ENCODE results near the gene HCN1. TPM values are rescaled to one million over a fixed set of nuclear protein-coding genes. Genes with fewer than 3 reads are reported as not detected.

HCN1 gene
- total and polyA plus RNA-seq, 7 donors, result under 0.01 to 0.71 (median 0.15) TPM; not detected in 1

DNA sequence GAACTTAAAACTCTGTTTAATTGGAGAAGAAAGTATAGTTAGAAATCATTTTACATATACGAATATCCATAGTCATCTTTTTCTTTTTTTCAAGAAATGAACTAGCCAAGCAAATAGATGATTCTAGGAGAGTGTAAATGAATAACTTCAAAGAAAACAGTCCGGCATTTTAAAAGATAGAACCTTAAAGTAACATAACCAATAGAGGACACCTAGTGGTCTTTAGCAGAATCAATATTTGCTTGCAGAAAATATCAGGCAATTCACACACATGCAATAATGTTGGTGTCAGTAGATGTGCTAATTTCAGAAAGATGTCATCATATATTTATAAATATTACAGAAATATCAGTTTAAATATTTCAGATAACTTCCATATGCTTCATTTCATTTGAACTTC is 57.1 kb downstream of the HCN1 start:
- H3K27ac ChIP-seq, result no peak overlapping the region
- TF ChIP-seq POLR2A (IDR thresholded peaks at IDR 0.05), result no peak
- no peak for TF ChIP-seq POLR2AphosphoS5 (IDR thresholded peaks at IDR 0.05)
- TF ChIP-seq EP300 (IDR thresholded peaks at IDR 0.05), result no peak
- TF ChIP-seq, protein P1, sequence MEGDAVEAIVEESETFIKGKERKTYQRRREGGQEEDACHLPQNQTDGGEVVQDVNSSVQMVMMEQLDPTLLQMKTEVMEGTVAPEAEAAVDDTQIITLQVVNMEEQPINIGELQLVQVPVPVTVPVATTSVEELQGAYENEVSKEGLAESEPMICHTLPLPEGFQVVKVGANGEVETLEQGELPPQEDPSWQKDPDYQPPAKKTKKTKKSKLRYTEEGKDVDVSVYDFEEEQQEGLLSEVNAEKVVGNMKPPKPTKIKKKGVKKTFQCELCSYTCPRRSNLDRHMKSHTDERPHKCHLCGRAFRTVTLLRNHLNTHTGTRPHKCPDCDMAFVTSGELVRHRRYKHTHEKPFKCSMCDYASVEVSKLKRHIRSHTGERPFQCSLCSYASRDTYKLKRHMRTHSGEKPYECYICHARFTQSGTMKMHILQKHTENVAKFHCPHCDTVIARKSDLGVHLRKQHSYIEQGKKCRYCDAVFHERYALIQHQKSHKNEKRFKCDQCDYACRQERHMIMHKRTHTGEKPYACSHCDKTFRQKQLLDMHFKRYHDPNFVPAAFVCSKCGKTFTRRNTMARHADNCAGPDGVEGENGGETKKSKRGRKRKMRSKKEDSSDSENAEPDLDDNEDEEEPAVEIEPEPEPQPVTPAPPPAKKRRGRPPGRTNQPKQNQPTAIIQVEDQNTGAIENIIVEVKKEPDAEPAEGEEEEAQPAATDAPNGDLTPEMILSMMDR (IDR thresholded peaks at IDR 0.05), result no peak
- no peaks in the 10 kb centered on the region for H3K36me3 ChIP-seq
- no peaks in the 10 kb centered on the region for H3K27me3 ChIP-seq
- DNase-seq, result no peak
- no peak overlapping the region for H3K4me3 ChIP-seq
- no peaks in the 10 kb centered on the region for H3K4me1 ChIP-seq
- intact Hi-C loops (cut with DNase I), result no loop called here
- H3K9me3 ChIP-seq, result no peaks in the 10 kb centered on the region
- WGBS, 2 donors, result 15 to 55% methylated on average over 2 of the region's 2 CpGs

DNA sequence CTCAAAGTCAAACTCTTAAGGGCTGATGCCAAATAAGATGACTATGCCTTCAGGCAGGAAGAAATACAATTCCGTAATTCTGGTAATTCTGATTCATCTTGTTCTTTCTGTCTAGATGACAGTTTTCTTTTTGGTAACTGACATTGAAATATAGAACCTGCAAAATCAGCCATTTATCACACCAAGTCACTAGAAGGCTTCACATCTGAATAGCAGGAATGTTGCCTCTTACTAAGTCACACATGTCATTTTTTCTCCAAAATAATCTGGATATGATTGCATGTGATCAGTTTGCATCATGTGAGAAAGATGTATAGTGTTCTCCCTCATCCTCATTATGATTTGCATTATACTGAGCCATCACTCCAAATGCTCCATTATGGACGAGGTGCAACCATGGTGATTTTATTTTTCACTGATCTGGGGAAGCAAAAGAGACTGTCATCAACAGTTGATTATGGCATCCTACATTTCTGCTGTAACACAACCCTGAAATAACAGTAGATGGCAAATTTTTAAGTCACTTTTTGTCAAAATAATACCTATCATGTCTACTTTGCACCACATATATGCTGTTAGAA is 69.0 kb downstream of the HCN1 start:
- no peaks in the 10 kb centered on the region for H3K27me3 ChIP-seq
- no peaks in the 10 kb centered on the region for H3K36me3 ChIP-seq
- H3K27ac ChIP-seq, result no peak overlapping the region
- intact Hi-C loops (cut with DNase I), result no loop called here
- TF ChIP-seq POLR2A (IDR thresholded peaks at IDR 0.05) (no peak), EP300 (IDR thresholded peaks at IDR 0.05) (no peak), POLR2AphosphoS5 (IDR thresholded peaks at IDR 0.05) (no peak)
- TF ChIP-seq, protein P1 (IDR thresholded peaks at IDR 0.05), result no peak
- DNase-seq, result no peak
- no peak overlapping the region for H3K4me3 ChIP-seq
- no peaks in the 10 kb centered on the region for H3K4me1 ChIP-seq
- 70 to 83% methylated on average over 2 of the region's 2 CpGs for WGBS, 2 donors
- H3K9me3 ChIP-seq, result no peaks in the 10 kb centered on the region

DNA sequence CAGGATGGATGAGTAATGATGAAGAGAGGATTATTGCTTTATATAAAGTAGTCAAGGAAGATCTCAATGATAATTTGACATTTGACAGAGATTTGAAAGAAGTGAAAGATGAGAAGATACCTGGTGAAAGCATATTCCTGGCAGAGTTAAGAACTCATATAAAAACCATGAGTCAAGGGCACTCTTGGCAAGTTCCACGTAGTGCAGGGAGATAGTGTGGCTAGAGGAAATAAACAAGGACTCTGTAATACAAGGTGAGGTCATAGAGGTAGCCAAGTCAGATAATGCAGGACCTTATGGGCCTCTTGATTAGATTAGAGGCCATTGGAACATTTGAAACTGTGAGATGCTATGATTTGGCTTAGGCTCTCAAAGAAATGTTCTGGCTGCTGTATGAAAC is 72.3 kb downstream of the HCN1 start:
- Histone ChIP-seq H3K9me3 (no peaks in the 10 kb centered on the region), H3K27me3 (no peaks in the 10 kb centered on the region), H3K36me3 (no peaks in the 10 kb centered on the region), H3K4me3 (no peak overlapping the region), H3K27ac (no peak overlapping the region), H3K4me1 (no peaks in the 10 kb centered on the region)
- no peak for DNase-seq
- WGBS, 2 donors, result 8 to 46% methylated on average over 1 of the region's 1 CpG
- TF ChIP-seq EP300 (IDR thresholded peaks at IDR 0.05), result no peak
- no peak for TF ChIP-seq POLR2AphosphoS5 (IDR thresholded peaks at IDR 0.05)
- no peak for TF ChIP-seq POLR2A (IDR thresholded peaks at IDR 0.05)
- TF ChIP-seq, protein P1 (IDR thresholded peaks at IDR 0.05), result no peak
- intact Hi-C loops (cut with DNase I), result no loop called here

DNA sequence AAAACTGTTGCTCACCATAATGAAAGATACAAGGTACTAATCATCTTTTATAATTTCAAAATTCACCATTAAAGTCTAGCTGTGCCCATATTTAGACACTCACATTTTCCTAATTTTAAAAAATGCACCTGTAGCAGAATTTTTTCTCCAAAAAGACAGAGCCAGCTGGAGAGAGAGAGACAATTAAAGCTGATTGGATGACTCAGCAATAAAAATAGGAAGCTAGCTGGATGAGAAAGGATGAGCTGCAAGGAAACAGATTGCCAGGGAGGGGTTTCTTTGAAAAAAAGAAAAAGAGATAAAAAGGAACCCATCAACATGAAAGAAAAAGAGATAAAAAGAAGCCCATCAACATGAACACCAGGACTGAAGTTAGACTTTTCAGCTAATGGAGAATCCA is 73.8 kb downstream of the HCN1 start:
- no peak for DNase-seq
- Histone ChIP-seq H3K4me1 (no peaks in the 10 kb centered on the region), H3K36me3 (no peaks in the 10 kb centered on the region), H3K9me3 (no peaks in the 10 kb centered on the region), H3K4me3 (no peak overlapping the region), H3K27me3 (no peaks in the 10 kb centered on the region), H3K27ac (no peak overlapping the region)
- no peak for TF ChIP-seq POLR2A (IDR thresholded peaks at IDR 0.05)
- TF ChIP-seq POLR2AphosphoS5 (IDR thresholded peaks at IDR 0.05), result no peak
- TF ChIP-seq, protein P1 (IDR thresholded peaks at IDR 0.05), result no peak
- intact Hi-C loops (cut with DNase I), result no loop called here

DNA sequence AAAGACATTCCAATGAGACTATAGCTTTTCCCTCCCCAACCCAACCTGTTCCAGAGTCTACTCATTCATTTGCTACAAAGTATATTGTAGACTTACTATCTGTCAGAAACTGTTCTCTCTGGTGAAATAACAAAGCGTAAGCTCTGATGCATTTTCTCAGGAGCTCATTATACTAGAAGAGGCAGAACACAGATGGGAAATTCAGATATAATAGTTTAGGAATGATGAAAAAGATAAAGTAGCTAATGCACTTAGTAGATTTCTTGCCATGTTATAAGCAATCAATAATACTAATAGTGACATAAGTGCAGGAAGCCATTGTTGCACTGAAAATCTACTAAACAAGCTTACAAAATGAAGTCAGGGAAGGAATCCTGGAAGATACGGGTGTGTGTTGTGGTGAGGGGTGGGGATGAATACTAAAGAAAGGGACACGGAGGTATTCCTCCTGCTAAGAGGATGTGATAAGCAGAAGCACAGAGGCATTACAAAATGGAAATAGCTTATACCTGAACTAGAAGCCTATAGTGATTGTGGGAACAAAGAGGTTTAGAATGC is 78.2 kb downstream of the HCN1 start:
- Histone ChIP-seq H3K4me1 (no peaks in the 10 kb centered on the region), H3K4me3 (no peak overlapping the region), H3K36me3 (no peaks in the 10 kb centered on the region), H3K27ac (no peak overlapping the region), H3K27me3 (no peaks in the 10 kb centered on the region), H3K9me3 (no peaks in the 10 kb centered on the region)
- no peak for TF ChIP-seq POLR2A (IDR thresholded peaks at IDR 0.05)
- no peak for TF ChIP-seq EP300 (IDR thresholded peaks at IDR 0.05)
- TF ChIP-seq, protein P1 (IDR thresholded peaks at IDR 0.05), result no peak
- no peak for TF ChIP-seq POLR2AphosphoS5 (IDR thresholded peaks at IDR 0.05)
- intact Hi-C loops (cut with DNase I), result no loop called here
- 78 to 83% methylated on average over 3 of the region's 3 CpGs for WGBS, 2 donors
- DNase-seq, result no peak

Data from sigmoid colon (tissue), 7 donors.